ENCODE measurements around the gene PACSIN2.
"Not testable (repeated sequence)": the region's sequence is repeated elsewhere in the genome, so short reads cannot be mapped to it uniquely, and the experiment has no call there.

PACSIN2 gene

DNA sequence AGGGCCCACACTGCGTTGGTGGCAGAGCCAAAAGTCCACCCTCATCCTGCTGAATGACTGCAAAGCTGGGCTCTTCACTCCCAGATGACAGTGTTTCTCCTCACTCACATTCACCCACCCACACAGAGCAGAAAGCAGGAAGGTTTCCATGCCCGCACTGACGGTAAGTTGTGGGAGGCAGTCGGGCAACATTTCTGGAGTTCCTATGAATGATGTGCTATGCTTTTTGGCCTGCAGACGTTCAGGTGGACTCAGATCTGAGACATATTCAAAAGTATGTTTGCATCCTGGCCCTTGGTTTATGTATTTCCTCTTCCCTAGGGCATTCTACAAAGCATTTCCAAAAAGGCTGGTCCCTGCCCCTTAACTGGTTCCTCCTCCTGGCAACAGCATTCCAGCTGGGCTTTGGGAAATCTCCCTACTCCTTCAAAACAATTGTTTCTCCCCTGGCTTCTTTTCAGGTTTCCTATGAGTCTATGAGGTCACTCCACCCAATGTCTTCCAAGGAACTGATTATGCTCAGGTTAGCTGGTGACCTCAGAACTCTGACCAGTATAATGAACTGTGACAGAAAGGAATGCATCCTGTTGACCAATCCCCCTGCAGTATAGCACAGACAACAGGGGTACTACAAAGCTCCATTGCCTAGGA is 36.4 kb downstream of the PACSIN2 start:
- no peak overlapping the region for H3K4me3 ChIP-seq (ENCODE audit: control insufficient read depth, low read depth, low read length)
- TF ChIP-seq, protein P1, sequence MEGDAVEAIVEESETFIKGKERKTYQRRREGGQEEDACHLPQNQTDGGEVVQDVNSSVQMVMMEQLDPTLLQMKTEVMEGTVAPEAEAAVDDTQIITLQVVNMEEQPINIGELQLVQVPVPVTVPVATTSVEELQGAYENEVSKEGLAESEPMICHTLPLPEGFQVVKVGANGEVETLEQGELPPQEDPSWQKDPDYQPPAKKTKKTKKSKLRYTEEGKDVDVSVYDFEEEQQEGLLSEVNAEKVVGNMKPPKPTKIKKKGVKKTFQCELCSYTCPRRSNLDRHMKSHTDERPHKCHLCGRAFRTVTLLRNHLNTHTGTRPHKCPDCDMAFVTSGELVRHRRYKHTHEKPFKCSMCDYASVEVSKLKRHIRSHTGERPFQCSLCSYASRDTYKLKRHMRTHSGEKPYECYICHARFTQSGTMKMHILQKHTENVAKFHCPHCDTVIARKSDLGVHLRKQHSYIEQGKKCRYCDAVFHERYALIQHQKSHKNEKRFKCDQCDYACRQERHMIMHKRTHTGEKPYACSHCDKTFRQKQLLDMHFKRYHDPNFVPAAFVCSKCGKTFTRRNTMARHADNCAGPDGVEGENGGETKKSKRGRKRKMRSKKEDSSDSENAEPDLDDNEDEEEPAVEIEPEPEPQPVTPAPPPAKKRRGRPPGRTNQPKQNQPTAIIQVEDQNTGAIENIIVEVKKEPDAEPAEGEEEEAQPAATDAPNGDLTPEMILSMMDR (conservative IDR thresholded peaks at IDR 0.05; ENCODE audit: control insufficient read depth, insufficient read depth, low read depth, low read length): no peak
- peak; percentile 83 for DNase-seq (ENCODE audit: low read depth)

DNA sequence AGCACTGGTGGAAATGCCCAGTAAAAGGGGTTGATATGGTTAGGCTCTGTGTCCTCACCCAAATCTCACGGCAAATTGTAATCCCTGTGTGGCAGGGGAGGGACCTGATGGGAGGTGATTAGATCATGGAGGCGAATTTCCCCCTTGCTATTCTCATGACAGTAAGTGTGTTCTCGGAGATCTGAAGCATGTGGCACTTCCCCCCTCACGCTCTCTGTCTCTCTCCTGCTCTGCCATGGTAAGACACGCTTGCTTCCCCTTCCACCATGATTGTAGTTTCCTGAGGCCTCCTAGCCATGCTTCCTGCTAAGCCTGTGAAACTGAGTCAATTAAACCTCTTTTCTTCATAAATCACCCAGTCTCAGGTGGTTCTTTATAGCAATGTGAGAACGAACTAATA is 37.4 kb downstream of the PACSIN2 start:
- DNase-seq (ENCODE audit: low read depth): no peak
- H3K4me3 ChIP-seq (ENCODE audit: control insufficient read depth, low read depth, low read length): no peak overlapping the region
- TF ChIP-seq, protein P1 (conservative IDR thresholded peaks at IDR 0.05; ENCODE audit: control insufficient read depth, insufficient read depth, low read depth, low read length): no peak

DNA sequence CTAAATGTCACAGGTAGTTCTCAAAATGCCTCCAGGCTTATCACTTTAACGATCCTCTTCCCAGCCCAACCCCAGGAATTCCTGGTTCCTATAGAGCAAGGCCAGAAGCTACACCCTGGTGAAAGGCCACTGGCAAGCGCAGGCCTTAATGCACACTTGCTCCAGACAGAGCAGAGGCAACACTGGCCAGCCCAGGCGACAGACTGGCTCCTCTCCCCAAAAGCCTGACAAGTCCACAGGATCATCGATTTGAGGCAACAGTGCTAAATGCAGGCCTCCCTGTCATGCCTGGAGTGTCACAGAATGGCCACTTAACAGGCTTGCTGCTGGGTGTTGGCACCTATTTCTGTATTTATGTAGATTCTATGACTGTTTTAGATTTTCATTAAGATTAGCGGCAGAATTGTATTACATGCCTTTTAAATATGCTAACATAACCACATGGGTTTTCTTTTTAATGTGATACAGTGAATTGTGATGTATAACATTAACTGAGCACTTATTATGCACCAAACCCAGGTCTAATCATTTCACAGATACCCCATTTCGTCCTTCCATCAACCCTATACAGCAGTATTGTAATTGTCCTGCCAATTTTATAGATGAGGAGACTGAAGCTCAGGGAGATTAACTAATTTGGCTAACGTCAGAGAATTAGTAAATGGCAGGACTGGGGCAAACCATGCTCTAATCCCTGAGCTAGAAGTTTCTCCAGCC is 38.6 kb downstream of the PACSIN2 start:
- no peak overlapping the region for H3K4me3 ChIP-seq (ENCODE audit: control insufficient read depth, low read depth, low read length)
- no peak for DNase-seq (ENCODE audit: low read depth)
- TF ChIP-seq, protein P1 (conservative IDR thresholded peaks at IDR 0.05; ENCODE audit: control insufficient read depth, insufficient read depth, low read depth, low read length): no peak

DNA sequence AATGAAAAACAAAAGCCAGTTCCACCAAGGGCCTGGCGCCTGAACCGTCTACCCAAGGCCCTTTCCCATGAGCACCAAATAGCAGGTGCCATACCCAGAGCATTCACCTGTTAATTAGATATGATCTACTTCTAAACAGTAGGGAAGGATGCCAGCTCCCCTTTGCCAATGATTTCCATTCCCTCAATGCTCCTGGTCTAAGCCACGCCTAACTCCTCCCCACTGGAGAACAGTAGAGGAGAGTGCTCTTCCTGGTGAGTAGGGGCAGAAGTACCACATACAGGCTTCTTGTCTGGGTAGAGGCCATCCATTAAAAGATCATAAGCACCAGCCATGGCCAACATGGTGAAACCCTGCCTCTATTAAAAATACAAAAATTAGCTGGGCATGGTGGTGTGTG is 40.7 kb downstream of the PACSIN2 start:
- H3K4me3 ChIP-seq (ENCODE audit: control insufficient read depth, low read depth, low read length): no peak overlapping the region
- DNase-seq (ENCODE audit: low read depth): no peak
- TF ChIP-seq, protein P1 (conservative IDR thresholded peaks at IDR 0.05; ENCODE audit: control insufficient read depth, insufficient read depth, low read depth, low read length): no peak

DNA sequence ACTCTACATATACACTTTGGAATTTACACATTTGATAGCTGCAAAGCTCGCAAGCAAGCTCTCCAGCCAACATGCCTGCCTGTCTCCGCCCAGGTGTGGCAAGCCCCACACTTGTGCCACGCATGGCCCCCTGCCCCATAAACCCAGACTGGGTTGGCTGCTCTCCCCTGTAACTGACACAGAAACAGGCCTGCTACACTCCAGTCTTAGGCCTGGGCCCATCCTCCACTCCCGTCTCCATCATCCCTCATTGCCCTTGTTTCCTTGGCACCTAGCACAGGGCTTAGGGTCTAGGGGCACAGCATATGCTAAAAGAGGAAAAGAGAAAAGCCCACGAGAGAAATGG is 41.4 kb downstream of the PACSIN2 start:
- no peak overlapping the region for H3K4me3 ChIP-seq (ENCODE audit: control insufficient read depth, low read depth, low read length)
- TF ChIP-seq, protein P1 (conservative IDR thresholded peaks at IDR 0.05; ENCODE audit: control insufficient read depth, insufficient read depth, low read depth, low read length): no peak
- DNase-seq (ENCODE audit: low read depth): no peak

DNA sequence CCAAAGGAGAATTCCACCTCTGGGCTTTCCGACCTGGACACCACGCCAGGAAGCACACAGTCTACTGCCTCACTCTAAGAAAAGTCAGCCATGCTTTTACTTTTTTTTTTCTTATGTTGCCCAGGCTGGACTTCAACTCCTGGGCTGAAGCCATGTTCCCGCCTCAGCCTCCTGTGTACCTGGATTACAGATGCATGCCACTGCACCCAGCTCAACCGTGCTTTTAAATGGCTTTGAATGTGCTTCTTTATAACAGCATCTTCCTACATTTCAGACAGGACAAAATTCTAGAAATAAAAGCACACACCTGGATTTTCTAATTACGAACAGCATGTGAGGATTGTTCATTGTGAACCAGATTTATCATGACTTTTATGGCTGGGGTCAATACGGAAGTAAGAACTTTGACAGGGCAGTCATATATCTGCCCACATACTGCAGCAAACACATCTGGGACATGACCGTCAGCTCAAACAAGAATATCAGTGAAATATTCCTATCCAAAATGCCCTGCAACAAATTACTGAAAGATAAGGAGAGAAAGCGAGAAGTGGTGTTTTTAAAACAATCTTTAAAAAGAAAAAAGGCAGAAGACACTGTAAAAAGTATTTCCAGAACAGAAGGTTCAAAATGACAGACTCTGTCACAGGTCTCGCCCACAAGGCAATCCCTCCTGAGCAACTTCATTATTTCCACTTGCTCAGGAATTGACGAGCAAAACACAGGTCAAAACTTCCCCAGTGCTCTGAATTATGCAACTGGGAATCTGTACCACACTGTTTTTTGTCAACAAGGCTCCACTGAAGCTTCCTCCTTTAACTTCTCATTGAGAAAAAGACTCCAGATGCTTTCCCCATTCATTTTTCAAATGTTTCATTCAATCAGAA is 42.1 kb downstream of the PACSIN2 start:
- no peak for DNase-seq (ENCODE audit: low read depth)
- no peak overlapping the region for H3K4me3 ChIP-seq (ENCODE audit: control insufficient read depth, low read depth, low read length)
- TF ChIP-seq, protein P1 (conservative IDR thresholded peaks at IDR 0.05; ENCODE audit: control insufficient read depth, insufficient read depth, low read depth, low read length): no peak

DNA sequence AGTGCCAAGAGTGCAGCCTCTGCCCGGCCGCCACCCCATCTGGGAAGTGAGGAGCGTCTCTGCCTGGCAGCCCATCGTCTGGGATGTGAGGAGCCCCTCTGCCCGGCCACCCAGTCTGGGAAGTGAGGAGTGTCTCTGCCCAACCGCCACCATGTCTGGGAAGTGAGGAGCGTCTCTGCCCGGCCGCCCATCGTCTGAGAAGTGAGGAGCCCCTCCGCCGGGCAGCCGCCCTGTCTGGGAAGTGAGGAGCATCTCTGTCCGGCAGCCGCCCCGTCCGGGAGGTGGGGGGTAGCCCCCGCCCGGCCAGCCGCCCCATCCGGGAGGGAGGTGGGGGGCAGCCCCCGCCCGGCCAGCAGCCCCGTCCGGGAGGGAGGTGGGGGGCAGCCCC is 43.5 kb downstream of the PACSIN2 start:
- H3K4me3 ChIP-seq (ENCODE audit: control insufficient read depth, low read depth, low read length); DNase-seq (ENCODE audit: low read depth): not testable (repeated sequence)
